T-helper 1 cell (primary cell): ENCODE results near the gene HMGCLL1.

ENCODE experiments used
- DNase-seq, 5 donors: peaks; one replicate each; pipeline ENCODE4 v3.0.0-alpha.2; 2012 to 2020

HMGCLL1 gene

GRCh38 chr6:55438203-55438602, 140.8 kb downstream of the HMGCLL1 start:
- DNase-seq, result no peak

- no peak for DNase-seq
Observed at GRCh38 chr6:55437141-55437540, 141.9 kb downstream of the HMGCLL1 start.

- no peak for DNase-seq
Observed at GRCh38 chr6:55433446-55434130, 145.4 kb downstream of the HMGCLL1 start.

- DNase-seq, result no peak
Observed at GRCh38 chr6:55423933-55424332, 155.1 kb downstream of the HMGCLL1 start.

GRCh38 chr6:55410674-55411073, 168.3 kb downstream of the HMGCLL1 start:
- no peak for DNase-seq

GRCh38 chr6:55405474-55406235, 173.3 kb downstream of the HMGCLL1 start:
- DNase-seq, result no peak

GRCh38 chr6:55399351-55399750, 179.6 kb downstream of the HMGCLL1 start:
- no peak for DNase-seq

- DNase-seq, result no peak
Observed at GRCh38 chr6:55397986-55398385, 181.0 kb downstream of the HMGCLL1 start.

- no peak for DNase-seq
Observed at GRCh38 chr6:55395871-55396270, 183.1 kb downstream of the HMGCLL1 start.

GRCh38 chr6:55388211-55388610, 190.8 kb downstream of the HMGCLL1 start:
- DNase-seq, result no peak
